HG03520 (cell line): Measurements from ENCODE around the gene LRP11.

Experiments used
- ATAC-seq: cut with Tn5 transposase; IDR thresholded peaks from one replicate; pipeline ENCODE4 v1.9.1; 2021; ENCODE audit warnings: mild to moderate bottlenecking, moderate library complexity; ENCODE audit not compliant: unreplicated experiment

LRP11 gene

GRCh38 chr6:149809798-149810197, 54.4 kb downstream of the LRP11 start:
- ATAC-seq, result no peak

- no peak for ATAC-seq
These were observed 58.0 kb downstream of the LRP11 start for GRCh38 chr6:149806127-149806526.

GRCh38 chr6:149783551-149783950, 80.6 kb downstream of the LRP11 start:
- ATAC-seq, result no peak

- no peak for ATAC-seq
These were observed 81.8 kb downstream of the LRP11 start for GRCh38 chr6:149782337-149782736.

DNA sequence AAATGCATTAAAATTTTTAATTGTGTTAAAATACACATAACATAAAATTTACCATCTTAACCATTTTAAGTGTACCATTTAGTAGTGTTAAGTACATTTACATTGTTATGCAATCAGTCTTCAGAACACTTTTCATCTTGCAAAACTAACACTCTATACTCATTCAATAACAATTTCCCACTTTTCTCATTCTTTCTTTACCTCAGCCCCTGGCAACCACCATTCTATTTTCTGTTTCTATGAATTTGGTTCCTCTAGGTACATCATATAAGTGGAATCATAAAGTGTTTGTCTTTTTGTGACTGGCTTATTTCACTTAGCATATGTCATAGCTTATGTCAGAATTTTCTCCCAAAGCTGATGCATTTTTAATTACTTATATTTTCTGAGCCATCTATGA, 82.4 kb downstream of the LRP11 start:
- ATAC-seq, result no peak

GRCh38 chr6:149779644-149779963, 84.6 kb downstream of the LRP11 start:
- ATAC-seq, result no peak

- no peak for ATAC-seq
These were observed 86.5 kb downstream of the LRP11 start for GRCh38 chr6:149777624-149778023.

GRCh38 chr6:149771925-149772324, 92.2 kb downstream of the LRP11 start:
- no peak for ATAC-seq

DNA sequence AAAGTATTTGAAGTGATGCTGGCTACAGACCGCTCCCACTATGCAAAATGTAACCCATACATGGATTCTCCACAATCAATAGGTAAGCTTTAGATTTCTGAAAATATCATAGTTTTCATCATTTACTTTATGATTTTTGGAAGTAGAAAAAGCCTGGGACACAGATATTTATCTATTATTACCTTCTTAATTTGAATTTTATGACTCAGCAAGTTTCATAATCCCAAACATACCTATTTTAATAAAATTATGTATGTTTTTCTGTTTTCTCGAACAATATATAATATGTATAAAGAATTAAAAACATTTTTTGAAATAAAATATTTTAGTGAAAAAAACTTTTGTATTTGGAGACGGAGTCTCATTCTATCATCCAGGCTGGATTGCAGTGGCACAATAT, 93.0 kb downstream of the LRP11 start:
- no peak for ATAC-seq

DNA sequence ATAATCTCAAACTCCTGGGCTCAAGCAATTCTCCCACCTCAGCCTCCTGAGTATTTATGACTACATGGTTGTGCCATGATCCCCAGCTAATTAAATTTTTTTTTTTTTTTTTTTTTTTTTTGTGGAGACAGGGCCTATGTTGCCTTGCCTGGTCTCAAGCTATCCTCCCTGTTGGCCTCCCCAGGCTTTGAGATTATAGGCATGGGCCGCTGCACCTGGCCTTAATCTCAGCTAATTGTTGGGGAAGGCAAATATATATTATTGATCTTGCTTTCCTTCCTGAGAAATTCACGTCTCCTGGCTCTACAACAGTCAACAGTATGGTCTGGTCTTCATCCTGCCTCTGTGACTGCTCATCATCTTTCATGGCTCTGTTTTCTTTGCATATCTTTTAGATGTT, 94.5 kb downstream of the LRP11 start:
- ATAC-seq, result no peak
